Stomach (tissue), 4 donors: Measurements from ENCODE around the gene PANK4.

ENCODE experiments used
- POLR2A ChIP-seq, 4 donors: fragments of 450-650 bp; IDR thresholded peaks; one replicate each; pipeline ENCODE4 v1.6.1; 2016; ENCODE audit warnings: antibody characterized with exemption in 4 of 4, control low read depth in 2 of 4, mild to moderate bottlenecking in 1 of 4, moderate library complexity in 1 of 4
- TF ChIP-seq, protein P1 (sequence below), 7 experiments: fragments of 450-650 bp in 4 of 7; fragments of 200-600 bp in 3 of 7; sonication (generic) in 3 of 7; IDR thresholded peaks; one replicate each; pipeline ENCODE4 v1.5.1; 2016 to 2019; ENCODE audit warnings: antibody characterized with exemption in 7 of 7, control low read depth in 2 of 7, mild to moderate bottlenecking in 1 of 7

DNA sequence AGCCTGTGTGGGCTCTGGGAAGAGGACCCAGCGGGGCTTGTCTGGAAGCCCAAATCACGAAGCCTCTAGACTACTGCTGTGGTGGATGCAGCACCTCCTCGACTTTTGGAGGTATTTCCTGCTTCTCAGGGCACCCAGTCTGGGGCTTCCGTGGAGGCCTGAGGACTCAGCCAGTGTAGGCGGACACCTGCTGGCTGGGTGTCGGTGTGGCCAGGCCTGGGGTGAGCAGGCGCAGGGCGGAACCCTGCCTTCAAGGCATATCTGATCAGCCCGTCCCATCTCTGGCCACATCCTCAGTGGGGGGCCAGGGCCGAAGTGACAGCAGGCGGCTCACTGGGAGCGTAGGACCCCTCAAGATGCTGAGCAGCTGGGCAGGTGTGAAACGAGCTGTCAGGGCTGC, 43.4 kb downstream of the PANK4 start:
- TF ChIP-seq POLR2A (IDR thresholded peaks at IDR 0.05): no peak
- TF ChIP-seq, protein P1, sequence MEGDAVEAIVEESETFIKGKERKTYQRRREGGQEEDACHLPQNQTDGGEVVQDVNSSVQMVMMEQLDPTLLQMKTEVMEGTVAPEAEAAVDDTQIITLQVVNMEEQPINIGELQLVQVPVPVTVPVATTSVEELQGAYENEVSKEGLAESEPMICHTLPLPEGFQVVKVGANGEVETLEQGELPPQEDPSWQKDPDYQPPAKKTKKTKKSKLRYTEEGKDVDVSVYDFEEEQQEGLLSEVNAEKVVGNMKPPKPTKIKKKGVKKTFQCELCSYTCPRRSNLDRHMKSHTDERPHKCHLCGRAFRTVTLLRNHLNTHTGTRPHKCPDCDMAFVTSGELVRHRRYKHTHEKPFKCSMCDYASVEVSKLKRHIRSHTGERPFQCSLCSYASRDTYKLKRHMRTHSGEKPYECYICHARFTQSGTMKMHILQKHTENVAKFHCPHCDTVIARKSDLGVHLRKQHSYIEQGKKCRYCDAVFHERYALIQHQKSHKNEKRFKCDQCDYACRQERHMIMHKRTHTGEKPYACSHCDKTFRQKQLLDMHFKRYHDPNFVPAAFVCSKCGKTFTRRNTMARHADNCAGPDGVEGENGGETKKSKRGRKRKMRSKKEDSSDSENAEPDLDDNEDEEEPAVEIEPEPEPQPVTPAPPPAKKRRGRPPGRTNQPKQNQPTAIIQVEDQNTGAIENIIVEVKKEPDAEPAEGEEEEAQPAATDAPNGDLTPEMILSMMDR (IDR thresholded peaks at IDR 0.05): no peak
